Gastroesophageal sphincter (tissue), 4 donors: ENCODE measurements around the gene CDH13. TPM values are rescaled to one million over a fixed set of nuclear protein-coding genes. Genes with fewer than 3 reads are reported as not detected.

ENCODE experiments used
- ATAC-seq: fragments of 150-250 bp; one replicate; pipeline ENCODE4 v1.9.1; 2016; ENCODE audit warnings: mild to moderate bottlenecking, moderate library complexity
- H3K27ac ChIP-seq, 4 donors: fragments of 200-600 bp; sonication (generic) in 3 of 4; 1 replicate in 3 of 4; 2 replicates in 1 of 4; pipeline ENCODE4 v1.5.1; 2016 to 2019
- H3K27me3 ChIP-seq: fragments of 200-600 bp; sonication (generic); one replicate; pipeline ENCODE4 v1.5.1; 2019
- H3K36me3 ChIP-seq, 2 donors: fragments of 200-600 bp; sonication (generic); one replicate each; pipeline ENCODE4 v1.5.1; 2019; ENCODE audit warnings: control low read depth in 1 of 2
- H3K4me1 ChIP-seq, 3 donors: fragments of 200-600 bp; sonication (generic); 1 replicate in 2 of 3; 2 replicates in 1 of 3; pipeline ENCODE4 v1.5.1; 2016 to 2019; ENCODE audit warnings: control low read depth in 2 of 3
- H3K4me3 ChIP-seq, 2 donors: fragments of 200-600 bp; sonication (generic); one replicate each; pipeline ENCODE4 v1.5.1; 2019; ENCODE audit warnings: mild to moderate bottlenecking in 1 of 2, moderate library complexity in 1 of 2
- H3K9me3 ChIP-seq, 3 donors: fragments of 200-600 bp; sonication (generic); one replicate each; pipeline ENCODE4 v1.5.1; 2017 to 2019; ENCODE audit warnings: control low read depth in 2 of 3
- CTCF ChIP-seq, 4 experiments: fragments of 200-600 bp in 2 of 4; fragments of 450-650 bp in 2 of 4; sonication (generic) in 1 of 4; IDR thresholded peaks; one replicate each; pipeline ENCODE4 v1.5.1; 2017 to 2019; ENCODE audit warnings: antibody characterized with exemption in 4 of 4, mild to moderate bottlenecking in 2 of 4, moderate library complexity in 2 of 4
- EP300 ChIP-seq: sonication (generic); formaldehyde crosslinking; IDR thresholded peaks from one replicate; pipeline ENCODE4 v1.6.1; 2017; ENCODE audit warnings: antibody characterized with exemption, mild to moderate bottlenecking
- POLR2A ChIP-seq, 2 donors: fragments of 450-650 bp; IDR thresholded peaks; one replicate each; pipeline ENCODE4 v1.6.1; 2017; ENCODE audit warnings: antibody characterized with exemption in 2 of 2, mild to moderate bottlenecking in 2 of 2, moderate library complexity in 1 of 2
- POLR2AphosphoS5 ChIP-seq: sonication (generic); formaldehyde crosslinking; IDR thresholded peaks from one replicate; pipeline ENCODE4 v1.6.1; 2017; ENCODE audit warnings: antibody characterized with exemption
- WGBS, 2 donors: methylation state at CpG; one replicate each; pipeline ENCODE4 v1.1.5; 2018; ENCODE audit warnings: low coverage in 1 of 2; 5-methylcytosine and 5-hydroxymethylcytosine counted together
- total RNA-seq, 4 donors: library from RNA; depleted of rRNA; stranded (reverse); fragments of >200 nt; gene quantifications; one replicate each; pipeline ENCODE4 v1.1.0, GENCODE V29; 2016

The CDH13 gene
- total RNA-seq, 4 donors from 2014 or later: 4.2 to 22.3 (median 11.4) TPM

GRCh38 chr16:83785455-83785854 lies 1158.7 kb downstream of the CDH13 start:
- Histone ChIP-seq H3K27ac (no peak overlapping the region), H3K27me3 (no peaks in the 10 kb centered on the region), H3K9me3 (no peaks in the 10 kb centered on the region), H3K36me3 (no peaks in the 10 kb centered on the region), H3K4me3 (no peak overlapping the region), H3K4me1 (no peaks in the 10 kb centered on the region)
- no peak for ATAC-seq
- no peak for TF ChIP-seq CTCF (IDR thresholded peaks at IDR 0.05)
- no peak for TF ChIP-seq EP300
- no peak for TF ChIP-seq POLR2A (IDR thresholded peaks at IDR 0.05)
- no peak for TF ChIP-seq POLR2AphosphoS5
- WGBS, 2 donors: 100% methylated on average over 1 of the region's 2 CpGs

- Histone ChIP-seq H3K9me3 (peaks cover 0 to 5% (median 0%) of the 10 kb centered on the region in 3 donors), H3K4me1 (no peaks in the 10 kb centered on the region), H3K4me3 (no peak overlapping the region), H3K27ac (no peak overlapping the region), H3K27me3 (no peaks in the 10 kb centered on the region), H3K36me3 (no peaks in the 10 kb centered on the region)
- TF ChIP-seq CTCF (IDR thresholded peaks at IDR 0.05) (no peak), POLR2A (IDR thresholded peaks at IDR 0.05) (no peak), EP300 (no peak), POLR2AphosphoS5 (no peak)
- 83 to 90% methylated on average over 6 to 7 of the region's 8 CpGs for WGBS, 2 donors
- no peak for ATAC-seq
Measured at GRCh38 chr16:83789642-83790401, 1163.1 kb downstream of the CDH13 start.

GRCh38 chr16:83791916-83792315 lies 1165.1 kb downstream of the CDH13 start:
- H3K36me3 ChIP-seq: no peaks in the 10 kb centered on the region
- no peaks in the 10 kb centered on the region for H3K4me1 ChIP-seq
- no peaks in the 10 kb centered on the region for H3K27me3 ChIP-seq
- H3K4me3 ChIP-seq: no peak overlapping the region
- 89 to 95% methylated on average over 7 of the region's 10 CpGs for WGBS, 2 donors
- no peak for TF ChIP-seq CTCF (IDR thresholded peaks at IDR 0.05)
- no peak for TF ChIP-seq POLR2A (IDR thresholded peaks at IDR 0.05)
- no peak for TF ChIP-seq EP300
- no peak for TF ChIP-seq POLR2AphosphoS5
- no peak for ATAC-seq
- H3K9me3 ChIP-seq: peaks cover 0 to 5% (median 0%) of the 10 kb centered on the region in 3 donors
- no peak overlapping the region for H3K27ac ChIP-seq

GRCh38 chr16:83792391-83792790 lies 1165.6 kb downstream of the CDH13 start:
- H3K4me1 ChIP-seq: no peaks in the 10 kb centered on the region
- no peak overlapping the region for H3K27ac ChIP-seq
- H3K36me3 ChIP-seq: no peaks in the 10 kb centered on the region
- TF ChIP-seq CTCF (IDR thresholded peaks at IDR 0.05) (no peak), POLR2A (IDR thresholded peaks at IDR 0.05) (no peak)
- H3K4me3 ChIP-seq: no peak overlapping the region
- peaks cover 0 to 5% (median 0%) of the 10 kb centered on the region in 3 donors for H3K9me3 ChIP-seq
- no peak for ATAC-seq
- H3K27me3 ChIP-seq: no peaks in the 10 kb centered on the region
- 92 to 100% methylated on average over 2 of the region's 2 CpGs for WGBS, 2 donors

GRCh38 chr16:83793179-83793578 lies 1166.4 kb downstream of the CDH13 start:
- H3K27ac ChIP-seq: no peak overlapping the region
- no peak for ATAC-seq
- no peaks in the 10 kb centered on the region for H3K36me3 ChIP-seq
- no peaks in the 10 kb centered on the region for H3K4me1 ChIP-seq
- H3K4me3 ChIP-seq: no peak overlapping the region
- no peak for TF ChIP-seq EP300
- no peak for TF ChIP-seq POLR2AphosphoS5
- TF ChIP-seq CTCF (IDR thresholded peaks at IDR 0.05): no peak
- TF ChIP-seq POLR2A (IDR thresholded peaks at IDR 0.05): no peak
- no peaks in the 10 kb centered on the region for H3K27me3 ChIP-seq
- WGBS, 2 donors: 79 to 81% methylated on average over 3 to 7 of the region's 9 CpGs
- peaks cover 0 to 5% (median 0%) of the 10 kb centered on the region in 3 donors for H3K9me3 ChIP-seq
